ENCODE results near the gene ADGRG6. TPM values are rescaled to one million over a fixed set of nuclear protein-coding genes. Genes with fewer than 3 reads are reported as not detected.
A peak's percentile ranks its signal among the peaks of the same experiment; 100 is the strongest.

ADGRG6 gene
- total and polyA plus RNA-seq, 2 donors (not counting 1 experiment from before 2014, with no cell fraction given): 49.9 to 67.2 TPM

- H3K27ac ChIP-seq (ENCODE audit: insufficient read depth, low read length): no peak overlapping the region
- DNase-seq (ENCODE audit: low read depth in 2 of 2): peak; percentile 6 to 8
- TF ChIP-seq EZH2 (IDR thresholded peaks at IDR 0.05; ENCODE audit: low read length, missing control alignments) (no peak), CTCF (conservative IDR thresholded peaks at IDR 0.05 in 1 of 2, IDR thresholded peaks at IDR 0.05 in 1 of 2; ENCODE audit: low read depth in 1 of 2, low read length in 2 of 2) (no peak)
These were observed 30.3 kb upstream of the ADGRG6 start for GRCh38 chr6:142271476-142271875.

DNA sequence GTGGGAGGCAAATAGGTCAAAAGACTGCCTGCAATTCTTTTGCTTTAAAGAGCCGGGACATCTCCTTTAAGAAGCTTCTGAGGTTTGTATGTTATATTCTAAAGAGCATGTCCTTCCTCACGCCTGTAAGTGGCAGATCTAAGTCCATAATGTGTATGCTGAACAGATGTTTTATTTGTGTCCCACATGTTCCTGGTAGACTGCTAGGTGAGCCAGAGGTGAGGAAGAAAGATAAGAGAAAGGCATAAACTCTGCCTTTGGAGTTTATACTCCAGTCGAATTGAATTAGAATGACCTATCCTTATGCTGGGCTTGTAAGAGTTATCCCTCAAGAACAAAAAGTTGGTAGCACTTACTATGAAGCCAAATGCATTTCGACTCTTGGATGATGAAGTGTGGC, 27.2 kb upstream of the ADGRG6 start:
- no peak for TF ChIP-seq EZH2 (IDR thresholded peaks at IDR 0.05; ENCODE audit: low read length, missing control alignments)
- no peak for TF ChIP-seq CTCF (conservative IDR thresholded peaks at IDR 0.05 in 1 of 2, IDR thresholded peaks at IDR 0.05 in 1 of 2; ENCODE audit: low read depth in 1 of 2, low read length in 2 of 2)
- Histone ChIP-seq H2AFZ (ENCODE audit: low read length) (no peak overlapping the region), H3K4me1 (ENCODE audit: control insufficient read depth, extremely low read depth, insufficient read depth, low read length) (no peaks in the 10 kb centered on the region), H3K4me2 (ENCODE audit: extremely low read depth, insufficient read depth, low read length) (no peak overlapping the region), H3K27ac (ENCODE audit: insufficient read depth, low read length) (no peak overlapping the region), H3K27me3 (ENCODE audit: control insufficient read depth, insufficient read depth, low read length) (no peaks in the 10 kb centered on the region), H4K20me1 (ENCODE audit: control insufficient read depth, extremely low read depth, insufficient read depth, low read length) (no peaks in the 10 kb centered on the region), H3K9ac (ENCODE audit: insufficient read depth, low read length) (no peak overlapping the region), H3K79me2 (ENCODE audit: control insufficient read depth, insufficient read depth, low read length) (no peaks in the 10 kb centered on the region), H3K4me3 (replicated peaks in 1 of 4; ENCODE audit: control extremely low read depth in 1 of 4, insufficient read depth in 1 of 4, low read depth in 3 of 4, low read length in 4 of 4) (no peak overlapping the region), H3K9me3 (ENCODE audit: control insufficient read depth, insufficient read depth, low read depth, low read length) (no peaks in the 10 kb centered on the region), H3K36me3 (ENCODE audit: control insufficient read depth, insufficient read depth, low read length) (no peaks in the 10 kb centered on the region)
- DNase-seq (ENCODE audit: low read depth in 2 of 2): no peak

More at GRCh38 chr6:142271476-142271875, 30.3 kb upstream of the ADGRG6 start:
- Histone ChIP-seq H3K4me1 (ENCODE audit: control insufficient read depth, extremely low read depth, insufficient read depth, low read length) (no peaks in the 10 kb centered on the region), H3K79me2 (ENCODE audit: control insufficient read depth, insufficient read depth, low read length) (no peaks in the 10 kb centered on the region), H3K4me2 (ENCODE audit: extremely low read depth, insufficient read depth, low read length) (no peak overlapping the region), H3K27me3 (ENCODE audit: control insufficient read depth, insufficient read depth, low read length) (no peaks in the 10 kb centered on the region), H3K9ac (ENCODE audit: insufficient read depth, low read length) (no peak overlapping the region), H2AFZ (ENCODE audit: low read length) (no peak overlapping the region), H3K4me3 (replicated peaks in 1 of 4; ENCODE audit: control extremely low read depth in 1 of 4, insufficient read depth in 1 of 4, low read depth in 3 of 4, low read length in 4 of 4) (no peak overlapping the region), H3K9me3 (ENCODE audit: control insufficient read depth, insufficient read depth, low read depth, low read length) (no peaks in the 10 kb centered on the region), H3K36me3 (ENCODE audit: control insufficient read depth, insufficient read depth, low read length) (no peaks in the 10 kb centered on the region), H4K20me1 (ENCODE audit: control insufficient read depth, extremely low read depth, insufficient read depth, low read length) (no peaks in the 10 kb centered on the region)

GRCh38 chr6:142275236-142276006, 26.4 kb upstream of the ADGRG6 start:
- Histone ChIP-seq H2AFZ (ENCODE audit: low read length) (no peak overlapping the region), H3K79me2 (ENCODE audit: control insufficient read depth, insufficient read depth, low read length) (no peaks in the 10 kb centered on the region), H3K4me2 (ENCODE audit: extremely low read depth, insufficient read depth, low read length) (no peak overlapping the region), H3K4me3 (replicated peaks in 1 of 4; ENCODE audit: control extremely low read depth in 1 of 4, insufficient read depth in 1 of 4, low read depth in 3 of 4, low read length in 4 of 4) (no peak overlapping the region), H3K36me3 (ENCODE audit: control insufficient read depth, insufficient read depth, low read length) (no peaks in the 10 kb centered on the region), H4K20me1 (ENCODE audit: control insufficient read depth, extremely low read depth, insufficient read depth, low read length) (no peaks in the 10 kb centered on the region), H3K27ac (ENCODE audit: insufficient read depth, low read length) (no peak overlapping the region), H3K27me3 (ENCODE audit: control insufficient read depth, insufficient read depth, low read length) (no peaks in the 10 kb centered on the region), H3K4me1 (ENCODE audit: control insufficient read depth, extremely low read depth, insufficient read depth, low read length) (no peaks in the 10 kb centered on the region), H3K9me3 (ENCODE audit: control insufficient read depth, insufficient read depth, low read depth, low read length) (no peaks in the 10 kb centered on the region), H3K9ac (ENCODE audit: insufficient read depth, low read length) (no peak overlapping the region)
- peak; percentile 9 to 31 for DNase-seq (ENCODE audit: low read depth in 2 of 2)
- no peak for TF ChIP-seq CTCF (conservative IDR thresholded peaks at IDR 0.05 in 1 of 2, IDR thresholded peaks at IDR 0.05 in 1 of 2; ENCODE audit: low read depth in 1 of 2, low read length in 2 of 2)
- no peak for TF ChIP-seq EZH2 (IDR thresholded peaks at IDR 0.05; ENCODE audit: low read length, missing control alignments)
